IPS-18c (cell line): ENCODE results near the gene NPR1.
"Not testable (repeated sequence)": the region's sequence is repeated elsewhere in the genome, so short reads cannot be mapped to it uniquely, and the experiment has no call there.

Experiments used
- H3K4me3 ChIP-seq: 2 replicates; pipeline ENCODE4 v1.7.0; 2013; ENCODE audit warnings: low read depth, mild to moderate bottlenecking, low read length, moderate library complexity; ENCODE audit not compliant: insufficient read depth
- H3K9me3 ChIP-seq: one replicate; pipeline ENCODE4 v1.6.1; 2013; ENCODE audit warnings: mild to moderate bottlenecking, low read length, moderate library complexity; ENCODE audit not compliant: control insufficient read depth, insufficient read depth

NPR1 gene

DNA sequence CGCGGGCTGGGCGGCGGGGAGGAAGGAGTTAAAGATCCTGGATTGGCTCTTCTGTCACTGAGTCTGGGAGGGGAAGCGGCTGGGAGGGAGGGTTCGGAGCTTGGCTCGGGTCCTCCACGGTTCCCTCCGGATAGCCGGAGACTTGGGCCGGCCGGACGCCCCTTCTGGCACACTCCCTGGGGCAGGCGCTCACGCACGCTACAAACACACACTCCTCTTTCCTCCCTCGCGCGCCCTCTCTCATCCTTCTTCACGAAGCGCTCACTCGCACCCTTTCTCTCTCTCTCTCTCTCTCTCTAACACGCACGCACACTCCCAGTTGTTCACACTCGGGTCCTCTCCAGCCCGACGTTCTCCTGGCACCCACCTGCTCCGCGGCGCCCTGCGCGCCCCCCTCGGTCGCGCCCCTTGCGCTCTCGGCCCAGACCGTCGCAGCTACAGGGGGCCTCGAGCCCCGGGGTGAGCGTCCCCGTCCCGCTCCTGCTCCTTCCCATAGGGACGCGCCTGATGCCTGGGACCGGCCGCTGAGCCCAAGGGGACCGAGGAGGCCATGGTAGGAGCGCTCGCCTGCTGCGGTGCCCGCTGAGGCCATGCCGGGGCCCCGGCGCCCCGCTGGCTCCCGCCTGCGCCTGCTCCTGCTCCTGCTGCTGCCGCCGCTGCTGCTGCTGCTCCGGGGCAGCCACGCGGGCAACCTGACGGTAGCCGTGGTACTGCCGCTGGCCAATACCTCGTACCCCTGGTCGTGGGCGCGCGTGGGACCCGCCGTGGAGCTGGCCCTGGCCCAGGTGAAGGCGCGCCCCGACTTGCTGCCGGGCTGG lies at the start of gene NPR1:
TSS of gene NPR1 (plus strand) at position 170 of the 818 bp plus-strand sequence. CDS start at position 591, 421 bp downstream.
- Histone ChIP-seq H3K4me3 (peak within 1 kb of the TSS; percentile 62), H3K9me3 (no peaks in the 10 kb centered on the region)

DNA sequence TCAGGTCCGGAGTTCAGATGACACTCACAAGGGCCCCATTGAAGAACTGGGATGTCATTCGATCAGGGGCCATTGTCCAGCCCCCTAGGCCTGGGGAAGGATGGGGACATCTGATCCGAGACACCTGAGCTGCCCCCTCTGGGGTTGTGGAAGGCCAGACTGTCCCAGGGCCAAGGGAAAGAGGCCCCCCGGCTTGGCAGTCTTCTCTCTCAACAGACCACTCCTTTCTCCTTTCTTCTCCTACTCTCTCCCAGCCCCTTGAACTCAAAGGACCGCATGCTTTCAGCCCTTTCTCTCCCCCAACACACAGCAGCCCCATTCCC lies 49.2 kb upstream of the NPR1 start:
- no peak overlapping the region for H3K4me3 ChIP-seq
- H3K9me3 ChIP-seq, result peaks cover 2% of the 10 kb centered on the region

DNA sequence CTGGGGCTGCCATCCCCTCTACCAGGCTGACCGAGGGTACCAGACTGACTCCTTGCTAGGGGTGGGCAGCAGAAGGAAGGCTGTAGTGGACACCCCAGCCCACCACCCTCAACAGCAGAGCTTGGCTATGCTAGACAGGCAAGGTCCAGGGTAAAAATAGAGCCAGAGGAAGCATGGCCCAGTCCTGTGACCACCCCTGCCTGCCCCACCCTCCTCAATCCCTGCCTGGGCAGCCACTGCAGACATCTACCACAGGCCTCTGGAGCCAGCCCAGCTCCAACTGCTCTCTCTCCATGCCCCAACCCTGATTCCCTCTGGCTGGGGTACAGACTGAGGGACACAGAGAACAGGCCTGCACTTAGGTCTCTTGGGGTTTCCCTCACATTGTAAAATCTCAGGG lies 48.5 kb upstream of the NPR1 start:
- H3K4me3 ChIP-seq, result no peak overlapping the region
- H3K9me3 ChIP-seq, result peaks cover 2% of the 10 kb centered on the region

DNA sequence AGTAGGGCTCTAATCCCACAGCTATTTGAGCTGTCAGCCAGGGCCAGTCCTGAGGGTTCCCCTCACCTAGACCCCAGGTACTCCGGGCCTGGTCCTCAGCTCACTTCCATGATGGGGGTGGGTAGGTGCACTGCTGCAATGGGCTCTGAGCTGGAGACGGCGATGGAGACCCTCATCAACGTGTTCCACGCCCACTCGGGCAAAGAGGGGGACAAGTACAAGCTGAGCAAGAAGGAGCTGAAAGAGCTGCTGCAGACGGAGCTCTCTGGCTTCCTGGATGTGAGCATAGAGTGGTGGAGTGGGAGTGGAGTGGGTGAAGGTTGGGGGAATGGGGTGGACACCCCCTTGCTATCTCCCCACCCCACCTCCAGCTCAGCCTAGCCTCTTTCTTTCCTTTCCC lies 48.1 kb upstream of the NPR1 start:
- H3K9me3 ChIP-seq, result peaks cover 2% of the 10 kb centered on the region
- no peak overlapping the region for H3K4me3 ChIP-seq

DNA sequence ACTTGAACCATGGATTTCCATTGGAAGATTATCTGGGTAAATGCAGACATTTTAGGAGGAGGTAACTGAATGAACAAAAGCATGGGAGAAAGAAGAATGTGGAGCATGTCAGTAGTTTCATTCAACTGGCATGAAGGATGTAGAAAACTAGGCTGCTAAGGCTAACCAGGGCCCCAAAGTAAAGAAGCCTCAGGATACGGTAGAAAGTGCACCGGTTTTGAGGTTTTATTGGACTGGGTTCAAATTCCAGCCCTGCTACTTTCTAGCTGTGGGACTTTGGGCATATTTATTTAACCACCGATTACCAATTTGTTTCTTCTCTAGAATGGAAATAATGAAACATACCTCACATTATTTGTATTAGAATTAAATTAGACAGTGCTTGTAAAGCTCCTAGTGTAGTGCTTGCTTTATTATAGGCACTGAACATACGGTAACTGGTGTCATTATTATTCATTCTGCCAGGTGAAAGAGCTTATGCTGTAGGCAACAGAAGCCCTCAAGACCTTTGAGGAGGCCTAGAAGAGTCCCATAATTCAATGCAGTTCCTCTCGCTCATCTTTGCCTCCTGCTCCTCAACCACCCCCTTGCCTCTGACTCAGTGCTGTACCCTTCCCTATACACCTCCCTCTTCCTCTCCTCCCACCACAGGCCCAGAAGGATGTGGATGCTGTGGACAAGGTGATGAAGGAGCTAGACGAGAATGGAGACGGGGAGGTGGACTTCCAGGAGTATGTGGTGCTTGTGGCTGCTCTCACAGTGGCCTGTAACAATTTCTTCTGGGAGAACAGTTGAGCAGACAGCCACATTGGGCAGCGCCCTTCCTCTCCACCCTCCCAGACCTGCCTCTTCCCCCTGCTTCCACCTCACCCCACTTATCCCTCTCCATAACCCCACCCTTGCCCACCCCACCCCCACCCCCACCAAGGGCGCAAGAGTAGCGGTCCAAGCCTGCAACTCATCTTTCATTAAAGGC lies 47.2 kb upstream of the NPR1 start:
- Histone ChIP-seq H3K9me3 (peaks cover 2% of the 10 kb centered on the region), H3K4me3 (no peak overlapping the region)

DNA sequence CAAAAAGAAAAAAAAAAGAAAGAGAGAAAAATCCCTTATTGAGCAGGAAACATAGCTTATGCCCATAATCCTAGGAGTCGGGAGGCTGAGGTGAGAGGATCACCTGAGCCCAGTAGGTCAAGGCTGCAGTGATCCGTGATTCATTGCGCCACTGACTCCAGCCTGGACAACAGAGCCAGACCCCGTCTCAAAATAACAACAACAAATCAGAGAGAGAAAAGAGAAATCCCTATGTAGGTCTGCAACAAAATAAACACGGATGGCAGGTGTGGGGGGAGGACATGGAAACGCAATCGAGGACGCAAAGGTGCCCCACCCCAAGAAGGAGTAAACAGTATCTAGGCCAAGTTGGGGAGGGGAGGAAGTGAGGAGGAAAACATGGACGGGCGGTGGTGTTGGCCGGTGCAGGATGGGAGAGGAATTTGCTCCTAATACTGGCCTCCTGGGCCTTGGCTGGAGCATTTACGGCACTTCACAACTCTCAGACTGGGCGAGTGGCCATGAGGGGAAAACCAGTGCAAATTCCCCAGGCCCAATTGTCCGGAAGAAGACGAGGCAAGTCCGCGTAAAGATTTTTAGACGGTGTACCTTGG lies 45.2 kb upstream of the NPR1 start:
- Histone ChIP-seq H3K9me3 (peaks cover 2% of the 10 kb centered on the region), H3K4me3 (peak overlapping the region; percentile 22; the same call in 1 of the 2 replicates)

DNA sequence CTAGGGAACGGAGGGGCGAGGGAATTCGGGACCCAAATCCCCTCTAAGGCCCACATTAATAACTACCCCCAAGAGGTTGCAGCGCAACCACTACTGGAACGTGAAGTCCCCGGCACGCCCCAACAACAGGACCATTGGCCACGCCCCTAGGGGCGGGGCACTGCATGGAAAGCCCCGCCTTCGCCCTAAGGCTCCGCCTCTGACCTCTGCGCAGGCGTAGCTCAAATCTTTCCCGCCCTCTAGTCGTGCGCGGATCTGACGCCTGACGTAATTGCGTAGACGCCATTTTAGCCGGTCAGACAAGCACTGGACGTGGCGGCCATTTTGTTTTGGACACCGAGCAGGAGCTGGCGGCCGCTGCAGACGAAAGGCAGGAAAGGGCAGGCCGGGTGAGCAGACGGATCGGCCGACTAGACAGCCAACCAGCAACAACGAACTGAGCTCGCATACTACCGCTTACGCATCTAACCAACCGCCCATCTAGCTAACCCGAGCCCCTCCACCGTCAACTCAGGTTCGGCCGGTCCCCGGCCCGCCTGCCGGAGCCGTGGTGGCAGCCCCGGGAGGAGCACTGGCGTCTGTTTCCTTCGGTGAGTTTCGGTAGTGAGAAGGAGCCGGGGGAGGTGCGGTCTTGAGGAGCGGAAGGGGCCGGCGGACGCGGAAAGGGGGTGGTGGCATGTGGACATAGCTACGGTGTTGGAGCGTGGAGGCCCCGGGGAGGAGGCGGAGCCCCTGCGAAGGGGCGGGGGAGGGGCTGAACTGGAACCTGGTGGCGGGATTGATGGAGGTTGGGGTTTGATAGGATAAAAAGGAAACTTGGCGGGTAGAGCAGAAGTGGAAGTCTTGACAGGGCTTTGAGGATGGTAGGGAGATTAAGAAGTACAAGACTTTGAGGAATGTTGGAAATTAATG lies 44.5 kb upstream of the NPR1 start, which contains the start of gene CHTOP:
TSS of gene CHTOP (plus strand) at position 313 of the 912 bp plus-strand sequence. CDS start 2,523 bp downstream, outside the sequence.
- Histone ChIP-seq H3K9me3 (no peaks in the 10 kb centered on the region), H3K4me3 (peak within 1 kb of the TSS; percentile 100)

DNA sequence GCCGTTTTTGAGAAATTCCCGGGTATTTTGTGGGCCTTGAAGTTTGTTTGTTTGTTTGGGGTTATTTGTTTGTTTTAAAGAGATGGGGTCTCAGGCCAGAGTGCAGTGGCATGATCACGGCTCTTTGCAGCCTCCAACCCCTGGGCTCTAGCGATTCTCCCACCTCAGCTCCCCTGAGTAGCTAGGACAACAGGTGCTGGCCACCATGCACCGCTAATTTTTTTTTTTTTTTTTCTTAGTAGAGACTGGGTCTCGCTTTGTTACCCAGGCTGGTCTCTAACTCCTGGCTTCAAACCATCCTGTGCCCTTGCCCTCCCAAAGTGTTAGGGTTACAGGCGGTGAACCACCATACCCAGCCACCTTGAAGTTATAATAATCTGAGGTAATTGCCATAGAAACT lies 42.6 kb upstream of the NPR1 start:
- H3K9me3 ChIP-seq, result no peaks in the 10 kb centered on the region
- no peak overlapping the region for H3K4me3 ChIP-seq

DNA sequence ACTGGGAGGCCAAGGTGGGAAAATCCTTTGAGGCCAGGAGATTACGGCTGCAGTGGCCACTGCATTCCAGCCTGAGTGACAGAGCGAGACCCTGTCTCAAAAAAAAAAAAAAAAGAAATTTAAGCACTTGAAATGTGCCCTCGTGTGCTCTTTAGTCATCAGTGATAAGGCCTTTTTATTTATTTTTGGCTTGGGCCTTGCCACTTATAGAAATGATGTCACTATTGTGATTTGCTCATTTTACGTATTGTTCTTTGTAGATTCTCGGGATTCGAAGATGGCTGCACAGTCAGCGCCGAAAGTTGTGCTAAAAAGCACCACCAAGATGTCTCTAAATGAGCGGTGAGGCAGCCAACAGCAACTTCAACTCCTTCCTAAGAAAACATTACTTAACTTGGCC lies 42.2 kb upstream of the NPR1 start:
- H3K9me3 ChIP-seq, result no peaks in the 10 kb centered on the region
- no peak overlapping the region for H3K4me3 ChIP-seq

DNA sequence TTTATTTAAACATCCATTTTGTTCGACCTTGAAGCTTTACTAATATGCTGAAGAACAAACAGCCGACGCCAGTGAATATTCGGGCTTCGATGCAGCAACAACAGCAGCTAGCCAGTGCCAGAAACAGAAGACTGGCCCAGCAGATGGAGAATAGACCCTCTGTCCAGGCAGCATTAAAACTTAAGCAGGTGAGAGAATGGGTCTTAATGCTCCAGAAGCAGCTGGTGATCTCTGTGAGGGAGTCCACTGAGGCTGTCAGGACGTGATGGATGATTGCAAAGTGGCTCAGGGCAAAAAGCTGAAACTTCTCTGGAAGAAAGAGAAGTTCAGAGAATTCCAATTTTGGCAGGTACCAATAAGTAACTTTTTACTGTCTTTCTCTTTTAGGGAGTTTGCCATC lies 40.2 kb upstream of the NPR1 start:
- H3K4me3 ChIP-seq, result no peak overlapping the region
- H3K9me3 ChIP-seq, result no peaks in the 10 kb centered on the region

DNA sequence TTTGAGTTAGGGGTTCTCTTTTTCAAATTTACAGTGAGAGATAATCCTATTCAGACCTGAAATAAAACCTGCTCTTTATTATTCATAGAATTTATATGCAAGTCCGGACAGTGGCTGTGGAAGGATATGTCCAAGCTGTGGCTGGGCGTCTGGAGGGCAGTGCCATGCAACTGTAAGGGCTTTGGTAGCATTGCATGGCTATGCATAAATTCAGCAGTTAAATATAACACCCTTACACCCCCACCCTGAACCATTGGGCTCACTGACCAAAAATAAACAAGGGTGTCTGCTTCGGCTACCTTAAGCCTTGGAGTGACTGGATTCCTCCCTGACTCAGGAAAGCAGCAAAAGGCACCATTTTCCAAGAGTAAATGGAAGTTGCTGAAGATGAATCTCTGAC lies 39.2 kb upstream of the NPR1 start:
- Histone ChIP-seq H3K9me3 (no peaks in the 10 kb centered on the region), H3K4me3 (no peak overlapping the region)

DNA sequence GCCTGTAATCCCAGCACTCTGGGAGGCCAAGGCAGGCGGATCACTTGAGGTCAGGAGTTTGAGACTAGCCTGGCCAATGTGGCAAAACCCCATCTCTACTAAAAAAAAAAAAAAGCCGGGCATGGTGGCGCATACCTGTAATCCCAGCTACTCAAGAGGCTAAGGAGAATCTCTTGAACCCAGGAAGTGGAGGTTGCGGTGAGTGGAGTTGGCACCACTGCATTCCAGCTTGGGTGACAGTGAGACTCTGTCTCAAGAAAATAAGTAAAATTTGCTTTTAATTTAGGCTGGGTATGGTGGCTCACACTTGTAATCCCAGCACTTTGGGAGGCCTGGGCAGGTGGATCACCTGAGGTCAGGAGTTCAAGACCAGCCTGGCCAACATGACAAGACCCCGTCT lies 38.3 kb upstream of the NPR1 start:
- H3K9me3 ChIP-seq, H3K4me3 ChIP-seq: not testable (repeated sequence)

DNA sequence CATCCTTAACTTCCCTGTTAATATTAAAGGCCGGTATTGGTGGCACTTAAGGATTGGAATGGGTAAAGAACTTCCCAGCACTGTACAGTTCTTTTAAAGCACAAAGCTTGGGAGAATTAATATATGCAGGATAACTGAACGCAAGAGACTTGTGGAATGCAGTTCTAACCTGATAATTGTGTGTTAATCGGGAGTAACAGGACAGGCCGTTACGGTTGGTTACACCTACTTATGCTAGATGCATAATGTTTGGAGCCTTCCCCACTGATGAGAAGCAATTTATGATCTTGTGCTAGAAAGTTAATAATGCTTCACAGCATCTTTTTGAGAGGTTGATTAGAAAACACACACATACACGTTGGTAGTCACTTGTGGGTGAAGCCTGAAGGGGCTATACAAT lies 37.6 kb upstream of the NPR1 start:
- Histone ChIP-seq H3K4me3 (no peak overlapping the region), H3K9me3 (no peaks in the 10 kb centered on the region)

DNA sequence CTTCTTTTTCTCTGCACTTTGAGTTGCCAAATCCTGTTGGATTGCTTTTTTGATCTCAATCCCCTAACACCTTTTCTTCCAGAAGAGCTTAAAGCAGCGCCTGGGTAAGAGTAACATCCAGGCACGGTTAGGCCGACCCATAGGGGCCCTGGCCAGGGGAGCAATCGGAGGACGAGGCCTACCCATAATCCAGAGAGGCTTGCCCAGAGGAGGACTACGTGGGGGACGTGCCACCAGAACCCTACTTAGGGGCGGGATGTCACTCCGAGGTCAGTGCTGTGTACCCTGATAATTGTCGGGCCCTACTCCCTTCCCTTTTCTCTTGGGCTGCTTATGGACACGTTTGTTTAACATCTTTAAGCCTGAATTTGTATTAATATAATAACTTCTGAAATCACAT lies 36.3 kb upstream of the NPR1 start:
- H3K9me3 ChIP-seq, result no peaks in the 10 kb centered on the region
- no peak overlapping the region for H3K4me3 ChIP-seq

DNA sequence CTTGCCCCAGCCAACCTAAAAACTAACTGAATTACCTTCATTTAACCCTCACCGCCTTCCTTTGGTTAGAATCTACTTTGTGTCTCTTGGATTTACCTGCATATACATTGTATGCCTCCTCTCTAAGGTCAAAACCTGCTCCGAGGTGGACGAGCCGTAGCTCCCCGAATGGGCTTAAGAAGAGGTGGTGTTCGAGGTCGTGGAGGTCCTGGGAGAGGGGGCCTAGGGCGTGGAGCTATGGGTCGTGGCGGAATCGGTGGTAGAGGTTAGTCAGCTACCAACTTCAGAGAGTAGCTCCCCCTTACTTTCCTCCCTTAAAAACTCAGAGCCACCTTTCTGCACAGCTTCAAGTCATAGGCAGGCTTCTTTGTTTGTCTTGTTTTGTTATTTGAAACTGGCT lies 35.4 kb upstream of the NPR1 start:
- H3K4me3 ChIP-seq, result no peak overlapping the region
- no peaks in the 10 kb centered on the region for H3K9me3 ChIP-seq

DNA sequence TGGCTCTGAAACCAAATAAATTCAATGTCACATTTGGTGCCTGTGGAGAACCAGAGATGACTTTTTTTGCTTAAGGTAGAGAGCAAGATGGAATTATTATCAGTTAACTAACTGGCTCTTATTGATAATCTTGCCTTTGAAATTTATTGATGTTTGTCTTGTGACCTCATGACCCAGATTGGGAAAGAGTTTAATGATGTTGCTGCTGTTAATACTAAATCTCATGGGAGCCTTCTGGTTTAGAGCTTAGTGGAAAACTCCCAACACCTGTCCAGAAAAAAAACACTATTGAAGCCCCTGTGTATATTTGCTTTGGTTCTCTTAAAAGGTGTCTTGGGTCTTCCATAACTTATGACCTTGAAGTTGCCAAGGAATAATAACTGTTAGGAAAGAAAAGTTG lies 34.7 kb upstream of the NPR1 start:
- Histone ChIP-seq H3K9me3 (no peaks in the 10 kb centered on the region), H3K4me3 (no peak overlapping the region)
